HG03432 (cell line): ENCODE results near the gene SLC35F4.

Source experiments
- ATAC-seq: cut with Tn5 transposase; IDR thresholded peaks from one replicate; pipeline ENCODE4 v1.9.1; 2021; ENCODE audit warnings: mild to moderate bottlenecking, moderate library complexity; ENCODE audit not compliant: unreplicated experiment

Gene SLC35F4

GRCh38 chr14:57549765-57550420 is 316.0 kb downstream of the SLC35F4 start:
- ATAC-seq, result no peak

DNA sequence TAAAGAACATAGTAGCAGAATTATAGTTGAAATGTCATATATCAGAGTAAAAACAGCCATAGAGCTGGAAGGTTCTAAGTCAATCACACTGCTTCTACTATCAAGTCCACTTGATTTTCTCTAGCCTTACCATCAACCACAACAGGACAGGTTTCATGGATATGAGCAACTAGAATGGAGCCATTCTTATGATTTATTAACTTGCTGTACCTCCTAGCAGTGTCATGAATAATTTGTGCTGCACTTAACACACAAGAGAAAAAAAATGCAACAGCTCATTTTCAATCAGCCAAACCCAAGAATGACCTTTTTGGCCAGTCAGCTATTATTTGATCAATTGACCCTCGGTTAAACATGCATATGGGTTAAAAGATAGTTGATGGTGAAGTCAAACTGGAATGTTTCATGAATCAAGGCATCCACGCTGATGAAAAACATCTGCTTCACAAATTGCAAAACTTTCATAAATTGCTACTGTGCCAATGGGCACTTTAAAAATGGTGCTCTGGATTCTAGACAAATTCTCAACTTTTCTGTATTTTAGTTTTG is 316.8 kb downstream of the SLC35F4 start:
- ATAC-seq, result no peak

- no peak for ATAC-seq
Measured at GRCh38 chr14:57547131-57547530, 318.8 kb downstream of the SLC35F4 start.

- peak; percentile 64 for ATAC-seq
Measured at GRCh38 chr14:57533214-57533613, 332.7 kb downstream of the SLC35F4 start.

DNA sequence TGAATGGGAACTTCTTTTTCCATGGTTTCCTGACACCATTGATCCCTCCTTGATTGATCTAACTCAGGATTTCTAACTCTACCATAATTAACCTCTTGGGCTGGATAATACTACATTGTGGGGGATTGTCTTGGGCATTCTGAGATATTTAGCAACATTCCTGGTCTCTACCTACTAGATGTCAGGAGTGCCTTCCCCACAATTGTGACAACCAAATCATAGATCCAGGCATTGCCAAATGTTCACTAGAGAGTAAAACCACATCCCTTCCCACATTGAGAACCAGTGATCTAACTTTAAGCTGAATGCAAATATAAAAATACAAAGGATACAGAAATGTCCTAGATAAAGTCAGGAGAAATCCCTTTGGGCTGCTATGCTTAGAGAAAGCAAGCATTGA is 335.3 kb downstream of the SLC35F4 start:
- no peak for ATAC-seq

DNA sequence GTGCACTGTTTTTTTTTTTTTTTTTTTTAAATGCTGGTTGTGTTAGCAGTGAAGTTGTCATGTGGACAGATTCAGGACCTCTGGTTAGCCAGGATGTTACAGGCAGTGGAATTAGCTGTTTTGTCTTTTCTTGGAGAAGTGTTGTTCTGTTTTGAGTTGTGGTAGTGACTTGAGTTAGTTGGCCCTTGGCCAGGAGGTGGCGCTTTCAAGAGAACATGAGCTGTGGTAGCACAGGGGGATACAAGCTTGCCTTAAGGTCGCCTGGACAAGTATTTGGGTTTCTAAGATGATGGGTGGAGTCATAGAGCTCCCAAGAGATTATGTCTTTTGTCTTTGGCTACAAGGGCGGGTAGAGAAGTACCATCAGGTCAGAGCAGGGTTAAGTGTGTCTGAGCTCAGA is 338.9 kb downstream of the SLC35F4 start:
- ATAC-seq, result no peak

GRCh38 chr14:57519043-57519442 is 346.8 kb downstream of the SLC35F4 start:
- no peak for ATAC-seq
